ENCODE results near the gene ANKRD35. TPM values are rescaled to one million over a fixed set of nuclear protein-coding genes. Genes with fewer than 3 reads are reported as not detected.

ANKRD35 gene
- total and polyA plus RNA-seq, 2 of the 8 experiments (the other 6 are each of a cell fraction or from before 2014, with no cell fraction given) = 1.6 to 3.0 TPM

GRCh38 chr1:145912128-145912641 lies 26.5 kb upstream of the ANKRD35 start (continued):
- TF ChIP-seq BACH1 (IDR thresholded peaks at IDR 0.05; ENCODE audit: low read length) = no peak
- no peak for TF ChIP-seq EGR1 (IDR thresholded peaks at IDR 0.05; ENCODE audit: borderline replicate concordance, low read depth, low read length)
- no peak for TF ChIP-seq ATF3 (IDR thresholded peaks at IDR 0.05; ENCODE audit: insufficient read depth, low read depth, low read length)
- no peak for TF ChIP-seq TAF1 (IDR thresholded peaks at IDR 0.05; ENCODE audit: low read depth, low read length)
- TF ChIP-seq ZNF274 (IDR thresholded peaks at IDR 0.05; ENCODE audit: borderline replicate concordance, extremely low read depth, low read length) = no peak
- no peak for TF ChIP-seq BRCA1 (IDR thresholded peaks at IDR 0.05; ENCODE audit: low read depth, low read length)
- TF ChIP-seq CHD2 (IDR thresholded peaks at IDR 0.05; ENCODE audit: low read length) = no peak

Measured in H1 (cell line).